Measurements from ENCODE around the gene NRDE2.
"Not testable (repeated sequence)": the region's sequence is repeated elsewhere in the genome, so short reads cannot be mapped to it uniquely, and the experiment has no call there.

The NRDE2 gene

GRCh38 chr14:90342327-90342726 is 10.6 kb upstream of the NRDE2 start:
- POLR2A ChIA-PET (ENCODE audit: low non-redundant PET): no interaction called here
- CTCF ChIA-PET: no interaction called here
- H3K27ac ChIP-seq: no peak overlapping the region
- no peak for DNase-seq (ENCODE audit: low spot score)
- TF ChIP-seq CTCF (conservative IDR thresholded peaks at IDR 0.05; ENCODE audit: low read depth): no peak

- ChIA-PET CTCF (interaction anchor here (0.6 kb wide), 1 partner anchor 58 kb away, joined by 3 read pairs; no protein-coding TSS in a partner anchor), POLR2A (ENCODE audit: low non-redundant PET) (no interaction called here)
- DNase-seq (ENCODE audit: low spot score): no peak
- H3K27ac ChIP-seq: no peak overlapping the region
- TF ChIP-seq CTCF (conservative IDR thresholded peaks at IDR 0.05; ENCODE audit: low read depth): no peak
Measured at GRCh38 chr14:90341784-90342183, 10.0 kb upstream of the NRDE2 start.

GRCh38 chr14:90341232-90341631 is 9.5 kb upstream of the NRDE2 start:
- H3K27ac ChIP-seq; DNase-seq (ENCODE audit: low spot score); POLR2A ChIA-PET (ENCODE audit: low non-redundant PET): not testable (repeated sequence)
- CTCF ChIA-PET: interaction anchor here (0.6 kb wide), 1 partner anchor 58 kb away, joined by 3 read pairs; no protein-coding TSS in a partner anchor

- peak; percentile 26 for DNase-seq (ENCODE audit: low spot score)
- ChIA-PET CTCF (no interaction called here), POLR2A (ENCODE audit: low non-redundant PET) (no interaction called here)
- H3K27ac ChIP-seq: no peak overlapping the region
- no peak for TF ChIP-seq CTCF (conservative IDR thresholded peaks at IDR 0.05; ENCODE audit: low read depth)
Measured at GRCh38 chr14:90336985-90337384, 5.2 kb upstream of the NRDE2 start.

GRCh38 chr14:90336401-90336800 is 4.7 kb upstream of the NRDE2 start:
- H3K27ac ChIP-seq: no peak overlapping the region
- TF ChIP-seq CTCF (conservative IDR thresholded peaks at IDR 0.05; ENCODE audit: low read depth): no peak
- DNase-seq (ENCODE audit: low spot score): no peak
- ChIA-PET CTCF (interaction anchor here (0.6 kb wide), 2 partner anchors 187 to 533 kb away, joined by 3 read pairs; no protein-coding TSS in a partner anchor), POLR2A (ENCODE audit: low non-redundant PET) (no interaction called here)

GRCh38 chr14:90332271-90332584 is 487 bp upstream of the NRDE2 start:
- no peak for DNase-seq (ENCODE audit: low spot score)
- no peak for TF ChIP-seq CTCF (conservative IDR thresholded peaks at IDR 0.05; ENCODE audit: low read depth)
- peak overlapping the region; percentile 81 for H3K27ac ChIP-seq
- CTCF ChIA-PET: interaction anchor here (1.6 kb wide), 1 partner anchor 57 kb away, joined by 4 read pairs; no protein-coding TSS in a partner anchor
- POLR2A ChIA-PET (ENCODE audit: low non-redundant PET): no interaction called here

GRCh38 chr14:90330203-90331196 is 1.2 kb downstream of the NRDE2 start:
- POLR2A ChIA-PET (ENCODE audit: low non-redundant PET): no interaction called here

More at GRCh38 chr14:90330203-90331196, 1.2 kb downstream of the NRDE2 start:
- TF ChIP-seq CTCF (conservative IDR thresholded peaks at IDR 0.05; ENCODE audit: low read depth): no peak
- no peak for DNase-seq (ENCODE audit: low spot score)
- no peak overlapping the region for H3K27ac ChIP-seq
- CTCF ChIA-PET: interaction anchor here (1.6 kb wide), 1 partner anchor 58 kb away, joined by 4 read pairs; no protein-coding TSS in a partner anchor

Data from RWPE1 (cell line).